Neutrophil (primary cell): ENCODE measurements around the gene KIAA0930.

Experiments
- H3K27ac ChIP-seq: fragments of 200-600 bp; sonication (generic); 2 replicates; pipeline ENCODE4 v1.5.1; 2016; ENCODE audit warnings: mild to moderate bottlenecking, moderate library complexity
- H3K27me3 ChIP-seq: fragments of 200-600 bp; sonication (generic); 2 replicates; pipeline ENCODE4 v1.6.0; 2016; ENCODE audit warnings: mild to moderate bottlenecking
- H3K36me3 ChIP-seq: fragments of 200-600 bp; sonication (generic); 2 replicates; pipeline ENCODE4 v1.5.1; 2017
- H3K4me1 ChIP-seq, 2 experiments: fragments of 200-600 bp in 1 of 2; sonication (generic) in 1 of 2; 1 replicate in 1 of 2; 2 replicates in 1 of 2; pipeline versions ENCODE4 v1.5.1 to v1.6.1; 2013 to 2016; ENCODE audit warnings: low read depth in 1 of 2, low read length in 1 of 2, mild to moderate bottlenecking in 1 of 2, moderate library complexity in 1 of 2; ENCODE audit not compliant: control insufficient read depth in 1 of 2, insufficient read depth in 1 of 2
- H3K4me3 ChIP-seq, 2 experiments: fragments of 200-600 bp in 1 of 2; sonication (generic) in 1 of 2; 1 replicate in 1 of 2; 2 replicates in 1 of 2; pipeline ENCODE4 v1.5.1; 2013 to 2016; ENCODE audit warnings: low read depth in 1 of 2, low read length in 1 of 2, mild to moderate bottlenecking in 1 of 2, moderate library complexity in 1 of 2
- H3K9me3 ChIP-seq: fragments of 200-600 bp; sonication (generic); 2 replicates; pipeline ENCODE4 v1.5.1; 2016
- TF ChIP-seq, protein P1 (sequence below): fragments of 200-600 bp; sonication (generic); IDR thresholded peaks from 2 replicates; pipeline ENCODE4 v1.5.1; 2016; ENCODE audit warnings: antibody characterized with exemption

The KIAA0930 gene

GRCh38 chr22:45163451-45164269, 77.0 kb downstream of the KIAA0930 start, which contains the start of gene NUP50:
NUP50 (plus strand) TSS chr22:45163925; CDS start chr22:45168178, 4,253 bp downstream.
- Histone ChIP-seq H3K4me1 (peaks cover 82 to 89% of the 10 kb centered on the region in 2 experiments), H3K27me3 (no peaks in the 10 kb centered on the region), H3K27ac (peak within 1 kb of the TSS; percentile 93), H3K9me3 (no peaks in the 10 kb centered on the region), H3K4me3 (peak within 1 kb of the TSS; percentile 94 to 96), H3K36me3 (peaks cover 22% of the 10 kb centered on the region)
- TF ChIP-seq, protein P1, sequence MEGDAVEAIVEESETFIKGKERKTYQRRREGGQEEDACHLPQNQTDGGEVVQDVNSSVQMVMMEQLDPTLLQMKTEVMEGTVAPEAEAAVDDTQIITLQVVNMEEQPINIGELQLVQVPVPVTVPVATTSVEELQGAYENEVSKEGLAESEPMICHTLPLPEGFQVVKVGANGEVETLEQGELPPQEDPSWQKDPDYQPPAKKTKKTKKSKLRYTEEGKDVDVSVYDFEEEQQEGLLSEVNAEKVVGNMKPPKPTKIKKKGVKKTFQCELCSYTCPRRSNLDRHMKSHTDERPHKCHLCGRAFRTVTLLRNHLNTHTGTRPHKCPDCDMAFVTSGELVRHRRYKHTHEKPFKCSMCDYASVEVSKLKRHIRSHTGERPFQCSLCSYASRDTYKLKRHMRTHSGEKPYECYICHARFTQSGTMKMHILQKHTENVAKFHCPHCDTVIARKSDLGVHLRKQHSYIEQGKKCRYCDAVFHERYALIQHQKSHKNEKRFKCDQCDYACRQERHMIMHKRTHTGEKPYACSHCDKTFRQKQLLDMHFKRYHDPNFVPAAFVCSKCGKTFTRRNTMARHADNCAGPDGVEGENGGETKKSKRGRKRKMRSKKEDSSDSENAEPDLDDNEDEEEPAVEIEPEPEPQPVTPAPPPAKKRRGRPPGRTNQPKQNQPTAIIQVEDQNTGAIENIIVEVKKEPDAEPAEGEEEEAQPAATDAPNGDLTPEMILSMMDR: peak; percentile 38

DNA sequence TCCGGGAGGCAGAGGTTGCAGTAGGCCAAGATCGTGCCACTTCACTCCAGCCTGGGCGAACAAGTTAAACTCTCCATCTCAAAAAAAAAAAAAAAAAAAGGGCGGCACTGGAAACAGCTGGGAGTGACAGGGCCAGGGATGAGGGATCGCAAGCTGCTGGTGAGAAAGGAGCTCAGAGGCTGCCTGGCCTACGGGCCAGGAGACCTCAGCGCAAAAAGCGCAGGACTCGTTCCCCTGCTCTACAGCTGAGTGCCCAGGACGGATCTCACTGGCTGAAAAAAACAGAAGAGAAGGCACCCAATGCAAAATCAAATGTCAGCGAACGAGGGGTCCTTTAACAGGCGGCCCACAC, 77.6 kb downstream of the KIAA0930 start:
- peaks cover 85 to 90% of the 10 kb centered on the region in 2 experiments for H3K4me1 ChIP-seq
- H3K27ac ChIP-seq: peak overlapping the region; percentile 93
- no peaks in the 10 kb centered on the region for H3K27me3 ChIP-seq
- H3K36me3 ChIP-seq: peaks cover 16% of the 10 kb centered on the region
- H3K9me3 ChIP-seq: no peaks in the 10 kb centered on the region
- H3K4me3 ChIP-seq: peak overlapping the region; percentile 94 to 96
- TF ChIP-seq, protein P1: no peak

DNA sequence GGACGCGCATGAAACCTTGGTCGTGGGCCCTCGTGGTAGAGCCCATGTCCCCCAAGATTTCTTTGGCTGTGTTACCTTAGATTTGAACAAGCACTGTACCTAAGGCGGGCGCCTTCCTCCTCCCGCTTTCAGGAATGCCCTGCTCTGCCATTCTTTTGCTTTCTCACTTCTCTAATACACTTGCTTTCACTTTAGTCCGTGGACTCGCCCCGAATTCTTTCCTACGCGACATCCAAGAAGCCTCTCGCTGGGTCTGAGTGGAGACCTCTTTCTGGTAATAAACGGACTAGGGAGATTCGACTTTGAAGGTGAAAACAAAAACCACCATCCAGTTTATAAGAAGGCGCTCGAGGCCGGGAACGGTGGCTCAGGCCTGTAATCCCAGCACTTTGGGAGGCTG, 78.2 kb downstream of the KIAA0930 start:
- peaks cover 17% of the 10 kb centered on the region for H3K36me3 ChIP-seq
- H3K4me3 ChIP-seq: peak overlapping the region; percentile 94 to 96
- TF ChIP-seq, protein P1: no peak
- no peaks in the 10 kb centered on the region for H3K9me3 ChIP-seq
- H3K27ac ChIP-seq: peak overlapping the region; percentile 93
- H3K4me1 ChIP-seq: peaks cover 85 to 90% of the 10 kb centered on the region in 2 experiments
- H3K27me3 ChIP-seq: no peaks in the 10 kb centered on the region

DNA sequence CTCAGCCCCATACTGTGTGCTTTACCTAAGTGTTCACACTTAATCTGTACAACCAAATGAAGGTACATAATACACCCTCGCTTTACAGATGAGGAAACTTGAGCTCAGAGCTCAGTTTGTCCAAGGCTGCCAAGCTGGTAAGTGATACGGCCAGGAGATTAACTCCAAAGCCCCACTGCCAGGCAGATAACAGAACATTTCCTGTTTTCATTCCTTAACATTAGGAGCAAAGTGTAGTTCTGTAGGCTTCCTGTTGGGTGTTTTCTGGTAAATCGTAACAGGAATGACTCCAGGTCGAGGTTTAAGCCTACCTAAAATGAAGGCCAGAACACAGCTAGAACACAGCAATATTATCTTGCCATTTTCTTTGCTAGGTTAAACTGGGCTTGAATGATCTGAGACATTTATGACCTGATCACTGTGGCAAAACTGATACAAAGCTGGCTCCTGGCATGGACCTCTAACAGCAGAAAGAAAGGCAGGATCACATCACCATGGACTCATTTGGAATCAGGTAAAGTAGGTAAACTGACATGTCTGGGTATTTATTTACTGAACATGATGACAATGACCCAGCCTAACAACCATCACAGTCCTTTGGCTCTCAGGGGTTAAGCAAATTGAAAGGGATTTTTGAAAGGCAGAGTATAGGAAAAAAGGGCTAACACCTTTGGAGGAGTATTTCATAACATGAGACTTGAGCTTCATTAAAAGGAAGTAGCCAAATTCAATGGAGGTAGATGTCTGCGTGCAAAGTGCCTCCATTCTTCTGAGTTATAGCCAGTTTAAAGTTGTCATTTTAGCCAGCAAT, 80.8 kb downstream of the KIAA0930 start:
- TF ChIP-seq, protein P1: peak; percentile 15
- H3K36me3 ChIP-seq: peaks cover 16% of the 10 kb centered on the region
- no peaks in the 10 kb centered on the region for H3K27me3 ChIP-seq
- H3K9me3 ChIP-seq: no peaks in the 10 kb centered on the region
- H3K4me1 ChIP-seq: peaks cover 71 to 75% of the 10 kb centered on the region in 2 experiments
- peak overlapping the region; percentile 0 to 52 for H3K4me3 ChIP-seq
- H3K27ac ChIP-seq: peak overlapping the region; percentile 93

DNA sequence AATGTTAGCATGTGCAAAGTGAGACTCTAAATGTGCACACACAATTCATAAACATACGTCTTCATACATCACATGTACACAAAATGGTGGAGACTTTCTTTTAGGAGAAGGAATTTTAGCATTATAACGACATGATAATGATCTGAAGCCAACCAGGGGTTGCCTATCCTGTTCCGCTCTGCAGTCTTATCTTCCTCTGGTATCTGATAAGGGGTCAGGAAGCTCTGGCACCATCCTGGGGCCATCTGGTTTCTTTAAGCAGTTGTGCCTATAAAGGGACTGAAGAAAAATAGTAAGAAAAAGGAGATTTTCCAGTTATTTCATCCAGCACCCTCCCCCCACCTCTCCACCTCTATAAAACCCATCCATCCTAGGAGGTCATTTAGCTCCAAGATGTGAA, 82.8 kb downstream of the KIAA0930 start:
- H3K4me1 ChIP-seq: peaks cover 62 to 73% of the 10 kb centered on the region in 2 experiments
- peak overlapping the region; percentile 93 for H3K27ac ChIP-seq
- H3K36me3 ChIP-seq: peaks cover 16% of the 10 kb centered on the region
- H3K9me3 ChIP-seq: no peaks in the 10 kb centered on the region
- no peaks in the 10 kb centered on the region for H3K27me3 ChIP-seq
- TF ChIP-seq, protein P1: no peak
- H3K4me3 ChIP-seq: peak overlapping the region in 1 of 2 experiments; percentile 52
